Measurements from ENCODE around the gene SMIM41.
A peak's percentile ranks its signal among the peaks of the same experiment; 100 is the strongest.

SMIM41 gene

GRCh38 chr12:52050758-52051541 lies 28.6 kb upstream of the SMIM41 start, which contains the start of gene NR4A1:
Gene NR4A1, plus strand, starts transcription at chr12:52051442. Its CDS starts 2,887 bp downstream, at chr12:52054329.
- DNase-seq (ENCODE audit: low spot score), result peak; percentile 97

GRCh38 chr12:52052468-52053186 lies 26.9 kb upstream of the SMIM41 start:
- peak; percentile 32 for DNase-seq (ENCODE audit: low spot score)

- DNase-seq (ENCODE audit: low spot score), result no peak
Observed at GRCh38 chr12:52053536-52054209, 25.8 kb upstream of the SMIM41 start.

- DNase-seq (ENCODE audit: low spot score), result no peak
Observed at GRCh38 chr12:52054231-52054832, 25.2 kb upstream of the SMIM41 start.

GRCh38 chr12:52054833-52055730 lies 24.4 kb upstream of the SMIM41 start:
- no peak for DNase-seq (ENCODE audit: low spot score)

- no peak for DNase-seq (ENCODE audit: low spot score)
Observed at GRCh38 chr12:52055731-52056711, 23.5 kb upstream of the SMIM41 start.

GRCh38 chr12:52056801-52057637 lies 22.5 kb upstream of the SMIM41 start:
- DNase-seq (ENCODE audit: low spot score), result no peak

GRCh38 chr12:52057638-52058576 lies 21.6 kb upstream of the SMIM41 start:
- no peak for DNase-seq (ENCODE audit: low spot score)

GRCh38 chr12:52058631-52059361 lies 20.7 kb upstream of the SMIM41 start:
- DNase-seq (ENCODE audit: low spot score), result no peak

GRCh38 chr12:52059582-52060497 lies 19.7 kb upstream of the SMIM41 start:
- DNase-seq (ENCODE audit: low spot score), result no peak

- DNase-seq (ENCODE audit: low spot score), result no peak
Observed at GRCh38 chr12:52060498-52061177, 18.9 kb upstream of the SMIM41 start.

- DNase-seq (ENCODE audit: low spot score), result no peak
Observed at GRCh38 chr12:52061470-52062166, 17.9 kb upstream of the SMIM41 start.

GRCh38 chr12:52062167-52063081 lies 17.1 kb upstream of the SMIM41 start:
- DNase-seq (ENCODE audit: low spot score), result no peak
